CD4-positive, alpha-beta T cell treated with Interleukin-10 for 1 hour (primary cell): ENCODE data around the gene KRT73.

Source experiments
- DNase-seq: peaks from one replicate; pipeline ENCODE4 v3.0.0-alpha.2; 2020

KRT73 gene

DNA sequence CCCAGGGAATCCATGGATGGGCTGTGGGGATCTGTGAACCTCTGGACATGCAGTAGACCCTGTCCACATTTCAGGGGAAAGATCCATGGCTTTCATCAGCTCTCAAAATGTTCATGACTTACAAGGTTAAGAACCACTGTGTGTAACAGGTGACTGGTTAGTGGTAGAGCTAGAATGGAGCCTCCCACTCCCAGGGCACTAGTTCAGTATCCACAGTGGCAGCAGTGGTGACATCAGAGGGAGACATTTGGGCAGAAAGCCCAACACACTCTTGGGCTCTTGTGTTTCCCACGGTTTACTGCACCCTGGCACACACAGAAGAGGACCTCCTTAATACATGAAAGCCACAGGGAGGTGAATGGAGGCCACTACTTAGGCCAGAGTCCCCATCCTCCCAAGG is 53.8 kb downstream of the KRT73 start:
- no peak for DNase-seq

DNA sequence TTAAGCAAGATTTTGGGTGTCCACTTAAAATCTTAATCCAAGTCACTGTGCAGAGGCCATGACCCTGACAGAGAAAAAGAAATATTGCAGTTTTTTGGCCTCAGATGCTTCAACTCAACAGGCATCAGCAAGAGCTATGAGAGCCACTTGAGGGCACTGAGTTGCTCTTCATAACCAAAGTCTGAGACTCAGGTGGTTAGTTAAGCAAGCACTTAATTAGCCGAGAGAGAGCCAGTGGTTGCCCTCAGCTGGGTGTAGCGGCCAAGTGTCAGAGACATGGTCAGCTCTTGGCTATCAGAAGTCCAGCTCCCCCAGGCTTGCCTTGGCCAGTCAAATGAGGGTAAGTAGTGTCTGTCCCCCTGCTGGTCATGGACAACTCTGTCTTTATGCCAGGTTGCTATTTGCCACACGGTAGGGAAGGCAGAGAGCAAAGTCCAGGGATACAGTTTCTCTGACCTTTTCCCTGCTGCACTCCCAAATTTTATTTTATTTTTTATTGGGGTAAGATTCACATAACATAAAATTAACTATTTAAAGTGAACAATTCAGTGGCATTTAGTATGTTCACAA is 56.4 kb downstream of the KRT73 start:
- DNase-seq, result no peak

GRCh38 chr12:52559979-52560378 is 58.4 kb downstream of the KRT73 start:
- no peak for DNase-seq

- no peak for DNase-seq
These were observed 59.4 kb downstream of the KRT73 start for GRCh38 chr12:52558781-52559445.
